GM10266 (cell line): ENCODE results near the gene RPS6KA2.
"Not testable (repeated sequence)": the region's sequence is repeated elsewhere in the genome, so short reads cannot be mapped to it uniquely, and the experiment has no call there.

ENCODE experiments used
- DNase-seq: peaks from one replicate; pipeline ENCODE4 v3.0.0; 2012; ENCODE audit errors: extremely low spot score
- CTCF ChIP-seq: IDR thresholded peaks from 2 replicates; pipeline ENCODE4 v1.5.1; 2012; ENCODE audit warnings: mild to moderate bottlenecking, low read depth; ENCODE audit not compliant: control insufficient read depth, insufficient read depth; ENCODE audit errors: missing control alignments

RPS6KA2 gene

GRCh38 chr6:166541366-166541765 lies 85.7 kb downstream of the RPS6KA2 start:
- DNase-seq = no peak
- TF ChIP-seq CTCF = no peak

- DNase-seq = peak; percentile 77
- no peak for TF ChIP-seq CTCF
These were observed 86.3 kb downstream of the RPS6KA2 start for GRCh38 chr6:166540631-166541331.

- DNase-seq = no peak
- TF ChIP-seq CTCF = no peak
These were observed 87.5 kb downstream of the RPS6KA2 start for GRCh38 chr6:166539543-166539942.

- DNase-seq = not testable (repeated sequence)
These were observed 88.1 kb downstream of the RPS6KA2 start for GRCh38 chr6:166539011-166539385.

GRCh38 chr6:166538297-166539010 lies 88.6 kb downstream of the RPS6KA2 start:
- no peak for DNase-seq
- TF ChIP-seq CTCF = no peak

GRCh38 chr6:166534658-166535406 lies 92.2 kb downstream of the RPS6KA2 start:
- no peak for TF ChIP-seq CTCF
- DNase-seq = no peak

GRCh38 chr6:166533205-166533824 lies 93.7 kb downstream of the RPS6KA2 start:
- TF ChIP-seq CTCF = no peak
- DNase-seq = no peak
